Right ventricle myocardium inferior (tissue), 1 donor: ENCODE measurements around the gene LRRC59. TPM values are rescaled to one million over a fixed set of nuclear protein-coding genes. Genes with fewer than 3 reads are reported as not detected.

Experiments used
- ATAC-seq: fragments of 200-7000 bp; cut with Tn5 transposase; one replicate; pipeline ENCODE4 v1.9.1; 2020; ENCODE audit warnings: mild to moderate bottlenecking, moderate library complexity
- DNase-seq: peaks from one replicate; pipeline ENCODE4 v3.0.0; 2021; ENCODE audit errors: missing footprints
- intact Hi-C: fragments of 100-400 bp; cut with DNase I; formaldehyde crosslinking; loops from one replicate; pipeline ENCODE4 v1.11.0; 2022
- total RNA-seq: library from RNA; stranded (reverse); fragmentation: NEBNext Ultra II Directional; extraction: Animal tissue kit (Norgen Biotek cat#: 25700); gene quantifications from one replicate; pipeline ENCODE4 v1.2.1, GENCODE V29; 2021
- donor health status: DM: no; HTN: yes; CAD: no; lungs with severe emphysema.

Gene LRRC59
- total RNA-seq, 1 donor from 2014 or later, result 24.5 TPM

DNA sequence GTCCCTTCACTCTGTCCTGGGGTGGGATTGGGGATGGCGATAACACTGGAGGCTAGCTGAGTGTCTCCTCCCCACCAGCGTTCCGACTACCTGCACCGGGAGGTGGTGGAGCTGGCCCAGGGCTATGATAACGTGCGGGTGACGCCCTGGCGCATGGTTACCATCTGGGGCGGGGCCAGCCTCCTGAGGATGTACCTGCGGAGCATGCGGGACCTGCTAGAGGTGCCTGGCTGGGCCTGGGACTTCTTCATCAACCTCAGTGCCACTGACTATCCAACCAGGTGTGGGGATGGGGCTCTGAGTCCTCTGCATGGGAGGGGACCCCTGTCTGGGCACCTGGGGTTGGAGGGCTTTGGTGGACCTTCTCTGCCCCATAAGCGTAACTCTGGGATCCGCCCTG, 42.5 kb downstream of the LRRC59 start:
- ATAC-seq (no peak), DNase-seq (no peak)
- intact Hi-C loops, result no loop called here

DNA sequence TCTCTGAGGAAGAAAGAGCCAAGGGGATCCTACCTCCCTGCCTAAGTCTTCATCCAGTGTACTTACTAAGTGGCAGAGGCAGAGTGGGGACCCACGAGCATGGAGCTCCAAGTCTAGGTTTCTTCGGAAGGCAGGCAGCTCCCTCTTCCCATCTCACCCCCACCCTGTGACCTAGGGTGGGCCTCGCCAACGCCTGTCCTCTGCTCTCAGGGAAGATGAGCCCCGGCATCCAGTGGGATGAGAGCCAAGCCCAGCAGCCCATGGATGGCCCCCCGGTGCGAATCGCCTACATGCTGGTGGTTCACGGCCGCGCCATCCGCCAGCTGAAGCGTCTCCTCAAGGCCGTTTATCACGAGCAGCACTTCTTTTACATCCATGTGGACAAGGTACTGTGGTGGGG, 43.1 kb downstream of the LRRC59 start:
- intact Hi-C loops, result no loop called here
- ATAC-seq, result no peak

DNA sequence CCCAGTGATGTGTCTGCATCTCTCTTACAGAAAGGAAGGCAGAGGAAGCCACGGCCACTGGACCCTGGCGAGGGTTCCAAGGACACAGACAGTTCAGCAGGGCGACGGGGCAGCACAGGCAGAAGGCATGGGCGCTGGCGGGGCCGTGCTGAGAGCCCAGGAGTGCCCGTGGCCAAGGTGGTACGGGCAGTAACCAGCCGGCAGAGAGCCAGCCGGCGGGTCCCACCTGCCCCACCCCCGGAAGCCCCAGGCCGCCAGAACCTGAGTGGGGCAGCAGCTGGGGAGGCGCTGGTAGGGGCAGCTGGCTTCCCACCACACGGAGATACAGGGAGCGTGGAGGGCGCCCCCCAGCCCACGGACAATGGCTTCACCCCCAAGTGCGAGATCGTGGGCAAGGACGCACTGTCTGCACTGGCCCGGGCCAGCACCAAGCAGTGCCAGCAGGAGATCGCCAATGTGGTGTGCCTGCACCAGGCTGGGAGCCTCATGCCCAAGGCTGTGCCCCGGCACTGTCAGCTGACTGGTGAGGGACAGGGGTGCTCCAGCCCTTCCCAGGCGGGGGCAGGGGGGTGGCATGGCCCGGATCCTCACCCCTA, 43.6 kb downstream of the LRRC59 start:
- intact Hi-C loops, result no loop called here
- DNase-seq (no peak), ATAC-seq (no peak)

More for the DNA sequence above, 43.1 kb downstream of the LRRC59 start:
- DNase-seq, result no peak

DNA sequence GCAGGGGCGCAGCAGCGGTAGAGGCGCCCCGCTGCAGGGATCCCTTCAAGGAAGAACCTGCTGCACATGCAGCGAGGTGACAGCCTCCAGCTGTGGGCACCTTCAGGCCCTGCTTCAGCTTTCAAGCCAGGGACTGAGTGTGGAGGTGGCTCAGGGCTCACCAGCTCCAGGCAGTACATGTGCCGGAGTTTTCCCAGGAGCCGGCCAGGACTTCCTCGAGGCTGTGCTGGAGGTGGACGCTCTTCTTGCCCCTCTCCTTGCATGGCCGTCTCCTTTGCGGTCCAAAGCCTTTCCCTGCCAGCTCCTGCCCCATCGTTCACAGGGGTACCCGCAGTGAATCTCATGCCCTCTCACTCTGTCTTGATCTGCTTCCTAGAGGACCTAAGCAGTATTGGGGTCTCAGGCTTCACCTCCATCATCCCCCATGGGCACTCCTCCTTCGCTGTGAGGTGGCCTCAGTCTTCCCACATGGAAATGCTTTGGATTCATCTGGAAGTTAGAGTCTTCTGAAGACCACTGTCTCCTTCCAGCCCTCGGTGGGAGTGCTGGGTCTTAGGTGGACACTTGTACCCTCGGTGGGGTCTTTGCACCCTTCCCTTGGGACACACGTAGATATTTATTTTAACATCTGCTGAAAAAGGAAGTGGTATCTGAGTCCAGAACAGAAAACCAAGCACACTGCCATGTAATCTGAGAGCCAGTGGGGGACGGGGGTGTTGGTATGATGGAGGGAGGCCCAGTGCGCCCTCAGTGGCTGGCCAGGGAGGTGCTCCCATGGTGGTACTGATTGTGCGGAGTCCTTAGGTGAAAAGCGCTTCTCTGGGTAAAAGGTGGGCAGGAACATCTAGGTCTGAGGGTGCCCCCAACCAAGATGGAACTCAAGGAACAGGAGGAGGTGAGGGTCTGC, 44.4 kb downstream of the LRRC59 start:
- intact Hi-C loops, result no loop called here
- DNase-seq (no peak), ATAC-seq (no peak)

DNA sequence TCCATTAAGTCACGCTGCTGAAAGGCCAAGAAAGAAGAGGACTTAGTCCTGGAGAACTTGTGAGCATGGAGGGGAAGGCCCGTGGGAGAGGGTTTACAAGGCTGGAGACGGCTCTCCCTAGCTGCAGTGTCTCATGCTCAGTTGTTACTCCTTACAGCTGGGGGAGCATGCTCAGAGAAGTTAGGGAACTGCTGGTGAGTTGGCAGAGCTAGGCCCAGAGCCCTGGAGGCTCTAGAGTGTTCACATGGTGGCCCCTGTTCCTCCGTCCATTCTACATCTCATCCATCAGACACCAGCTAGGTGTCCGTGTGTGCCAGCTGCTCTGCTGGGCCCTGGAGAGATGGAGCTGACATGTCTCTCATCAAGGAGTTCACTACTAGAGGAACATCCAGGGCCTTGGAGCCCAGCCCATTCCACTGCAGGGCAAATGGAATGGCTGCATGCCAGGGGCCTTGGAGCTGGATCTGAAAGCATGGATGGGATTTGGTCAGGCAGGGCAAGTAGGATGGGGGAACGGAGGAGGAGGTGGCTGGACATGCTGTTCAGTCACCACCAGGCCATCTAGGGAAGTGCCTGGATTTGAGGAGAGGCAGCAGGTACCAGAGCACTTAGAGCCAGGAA, 45.1 kb downstream of the LRRC59 start:
- ATAC-seq (no peak), DNase-seq (no peak)
- intact Hi-C loops, result no loop called here

DNA sequence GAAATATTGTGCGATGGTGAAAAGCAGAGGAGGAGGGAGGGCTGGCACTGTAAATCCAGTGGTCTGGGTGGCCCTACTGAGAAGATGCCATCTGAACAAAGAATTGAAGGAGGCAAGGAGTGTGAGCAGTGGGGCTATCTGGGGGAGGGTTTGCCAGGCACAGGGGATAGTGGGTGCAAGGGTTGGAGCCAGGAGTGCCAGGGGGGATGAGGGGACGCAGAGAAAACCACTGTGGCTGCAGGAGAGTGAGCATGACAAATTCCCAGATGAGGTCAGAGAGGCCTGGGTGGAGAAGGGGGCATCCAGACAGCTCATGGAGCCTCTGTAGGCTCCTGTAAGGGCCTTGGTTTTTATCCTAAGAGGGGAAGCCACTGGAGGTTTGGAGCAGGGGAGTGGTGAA, 46.6 kb downstream of the LRRC59 start:
- no peak for ATAC-seq
- intact Hi-C loops, result no loop called here
- DNase-seq, result no peak

DNA sequence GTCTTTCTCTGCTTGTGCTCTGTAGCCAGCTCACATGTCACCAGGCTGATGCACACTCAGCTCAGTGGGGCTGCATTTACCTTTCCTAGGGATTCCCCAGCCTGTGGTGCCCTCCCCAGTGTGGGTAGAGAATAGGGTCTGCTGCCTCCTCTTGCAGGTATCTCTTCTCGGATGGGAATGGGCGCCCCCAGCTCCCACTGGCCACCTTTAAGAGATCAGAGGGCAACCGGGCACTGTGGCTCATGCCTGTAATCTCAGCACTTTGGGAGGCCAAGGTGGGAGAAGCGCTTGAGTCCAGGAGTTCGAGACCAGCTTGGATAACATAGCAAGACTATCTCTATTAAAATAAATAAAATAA, 48.1 kb downstream of the LRRC59 start:
- intact Hi-C loops, result no loop called here
- no peak for ATAC-seq
- DNase-seq, result no peak

DNA sequence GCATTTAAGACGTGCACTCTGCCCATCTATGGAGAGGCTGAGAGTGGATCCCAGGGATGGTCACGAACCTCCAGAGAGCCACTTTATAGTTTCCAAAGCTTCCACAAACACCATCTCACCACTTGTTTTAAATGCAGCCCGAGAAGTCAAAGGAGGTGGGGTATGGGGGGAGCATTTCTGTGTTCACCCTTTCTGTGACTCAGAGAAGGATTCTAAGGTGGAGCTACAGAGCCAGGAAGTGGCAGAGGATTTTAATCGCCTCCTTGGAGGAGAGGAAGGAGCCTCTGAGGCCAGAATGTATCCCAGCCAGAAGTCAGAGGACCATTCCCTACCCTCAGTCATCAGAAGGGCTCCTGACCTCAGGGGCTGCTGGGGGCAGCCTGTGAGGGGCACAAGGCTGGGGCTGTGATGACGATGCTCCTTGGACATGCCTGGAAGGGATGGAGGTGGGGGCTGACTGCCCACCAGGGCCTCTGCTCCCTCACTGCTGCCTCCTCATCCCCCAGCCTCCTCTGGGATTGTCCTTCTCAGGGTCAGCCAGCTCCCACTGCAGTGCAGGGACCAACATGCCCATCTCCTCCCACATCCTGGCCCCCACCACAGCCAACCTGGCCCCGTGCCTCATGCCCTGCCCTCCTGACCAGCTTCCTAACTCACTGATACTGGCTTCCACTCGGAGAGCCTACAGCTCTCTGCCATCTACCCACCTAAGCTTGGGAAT, 48.6 kb downstream of the LRRC59 start:
- DNase-seq (no peak), ATAC-seq (no peak)
- intact Hi-C loops, result no loop called here

DNA sequence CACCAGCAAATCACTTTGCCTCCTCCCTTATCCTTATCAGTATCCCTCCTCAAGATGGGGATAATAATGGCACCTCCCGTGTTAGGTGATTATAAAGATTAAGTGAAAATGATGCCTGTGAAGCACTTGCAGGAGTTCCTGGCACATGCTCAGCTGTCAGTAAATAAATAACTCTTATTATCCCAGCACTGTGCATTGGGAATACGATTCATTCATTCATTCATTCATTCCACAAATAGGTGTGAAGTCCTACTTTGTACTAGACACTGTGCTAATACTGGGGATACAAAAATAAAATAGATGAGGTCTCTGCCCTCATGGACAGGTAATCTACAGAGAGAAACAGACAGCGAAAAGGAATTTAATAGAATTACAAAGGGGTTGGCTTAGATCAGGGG, 49.4 kb downstream of the LRRC59 start:
- intact Hi-C loops, result no loop called here
- DNase-seq (no peak), ATAC-seq (no peak)

DNA sequence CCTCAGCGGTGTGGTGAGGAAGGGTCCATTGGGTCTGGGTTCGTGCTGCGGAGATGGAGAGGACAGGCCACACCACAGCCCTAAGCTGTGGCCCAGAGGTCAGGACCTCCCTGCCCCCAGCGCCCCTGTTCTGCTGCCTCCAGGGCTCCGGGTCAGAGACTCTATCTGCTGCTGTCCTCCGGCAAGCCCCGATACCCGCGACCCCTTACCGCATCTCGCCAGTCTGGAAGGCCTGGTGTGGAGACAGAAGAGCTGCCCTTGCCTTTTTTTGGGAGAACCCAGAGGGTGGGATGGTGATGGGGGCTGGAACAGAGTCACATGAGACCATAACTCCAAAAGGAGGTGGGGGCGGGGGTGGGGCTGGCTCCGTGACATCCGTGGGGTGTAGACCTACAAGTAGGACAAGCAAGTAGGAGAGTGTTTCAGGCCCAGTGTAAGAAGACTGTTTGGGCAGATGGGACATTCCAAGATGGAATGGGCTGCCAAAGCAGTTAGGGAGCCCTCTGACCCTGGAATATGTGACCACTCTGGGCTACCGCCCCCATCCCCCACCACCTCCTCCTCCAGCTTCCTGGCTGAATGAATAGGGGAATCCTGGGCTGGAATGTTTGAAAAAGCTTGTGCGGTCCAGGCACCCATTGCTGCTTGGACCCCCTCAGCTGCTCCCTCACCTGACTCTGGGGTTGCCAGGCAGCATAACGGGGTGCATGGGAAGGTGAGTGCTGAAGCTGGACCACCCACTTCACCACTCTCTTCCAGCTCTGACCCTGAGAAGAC, 50.0 kb downstream of the LRRC59 start:
- intact Hi-C loops, result no loop called here
- no peak for DNase-seq
- ATAC-seq, result no peak

DNA sequence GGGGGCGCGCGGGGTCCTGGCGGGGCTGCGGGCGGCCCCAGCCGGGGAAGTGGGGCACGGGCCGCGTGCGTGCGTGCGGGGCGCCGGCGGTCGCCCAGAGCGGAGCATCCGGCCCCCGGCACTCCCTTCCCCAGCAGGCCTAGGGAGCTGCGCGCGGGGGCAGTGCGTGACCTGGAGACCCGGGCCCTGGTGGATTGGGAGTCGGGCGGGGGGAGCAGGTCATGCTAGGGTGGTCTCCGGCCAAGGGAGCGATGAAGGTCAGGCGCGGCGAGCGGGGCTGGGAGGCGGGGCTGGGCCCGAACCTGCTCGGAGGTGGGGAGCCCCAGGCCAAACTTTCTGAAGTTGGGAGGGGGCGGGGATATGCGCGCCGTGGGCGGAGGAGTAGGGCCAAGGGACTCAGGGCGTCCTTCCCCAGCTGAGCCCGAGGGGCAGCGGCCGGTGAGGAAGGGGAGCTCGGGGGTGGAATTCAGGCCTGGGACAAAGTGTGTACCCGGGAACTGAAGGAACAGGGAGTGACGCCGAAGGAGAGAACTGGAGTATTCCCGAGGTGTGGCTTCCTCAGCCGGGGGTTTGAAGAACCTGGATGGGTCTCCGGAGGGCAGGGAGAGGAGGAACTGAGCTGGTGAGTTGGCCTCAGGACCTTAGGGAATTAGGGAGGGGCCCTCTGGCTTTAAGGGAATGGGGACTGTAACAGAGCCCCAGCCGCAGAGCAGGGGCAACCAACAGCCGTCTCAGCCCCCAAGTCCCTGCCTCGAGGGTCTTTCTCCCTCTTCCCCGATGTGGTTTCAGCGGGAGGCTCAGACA, 50.8 kb downstream of the LRRC59 start:
- ATAC-seq (peak; percentile 44), DNase-seq (no peak)
- intact Hi-C loops, result no loop called here

DNA sequence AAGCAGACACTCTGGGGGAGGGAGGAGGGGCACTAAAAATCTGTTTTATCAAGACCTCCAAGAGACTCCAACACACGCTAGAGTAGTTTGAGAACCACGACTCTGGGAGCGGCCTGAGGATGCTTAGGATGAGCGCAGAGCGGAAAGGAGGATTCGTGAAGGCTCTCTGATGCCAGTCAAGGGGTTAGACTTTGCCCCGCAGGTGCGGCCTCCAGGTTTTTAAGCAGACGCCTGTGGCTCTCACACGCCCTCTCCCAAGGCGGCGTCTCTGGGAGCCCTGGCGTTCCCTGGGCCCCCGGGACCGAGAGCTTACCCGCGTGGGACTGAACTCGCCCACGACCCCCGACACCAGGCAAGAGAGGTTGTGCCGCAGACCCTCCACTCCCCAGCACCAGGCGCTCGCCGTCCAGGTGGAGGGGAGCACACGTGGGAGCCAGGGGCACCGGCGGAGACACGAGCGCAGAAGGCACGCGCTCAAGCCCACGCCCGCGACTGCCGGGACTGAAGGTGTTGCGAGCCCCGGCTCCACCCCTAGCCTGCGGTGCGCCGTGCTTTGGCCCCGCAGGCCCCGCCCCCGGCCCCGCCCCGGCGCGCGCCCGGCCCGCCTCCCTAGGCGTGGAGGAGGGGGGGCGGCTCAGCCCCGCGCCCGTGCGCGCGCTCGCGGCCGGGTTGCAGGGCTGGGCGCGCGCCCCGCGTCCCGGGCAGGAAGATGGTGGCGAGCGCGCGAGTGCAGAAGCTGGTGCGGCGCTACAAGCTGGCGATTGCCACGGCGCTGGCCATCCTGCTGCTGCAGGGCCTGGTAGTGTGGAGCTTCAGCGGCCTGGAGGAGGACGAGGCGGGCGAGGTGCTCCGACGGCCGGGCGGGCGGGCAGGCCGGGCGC, 51.7 kb downstream of the LRRC59 start, which contains the start of gene XYLT2:
XYLT2 (plus strand) TSS at position 695 of the 881 bp plus-strand sequence; CDS start at position 710, 15 bp downstream.
- intact Hi-C loops, result no loop called here
- peak; percentile 93 for ATAC-seq
- peak; percentile 96 for DNase-seq

DNA sequence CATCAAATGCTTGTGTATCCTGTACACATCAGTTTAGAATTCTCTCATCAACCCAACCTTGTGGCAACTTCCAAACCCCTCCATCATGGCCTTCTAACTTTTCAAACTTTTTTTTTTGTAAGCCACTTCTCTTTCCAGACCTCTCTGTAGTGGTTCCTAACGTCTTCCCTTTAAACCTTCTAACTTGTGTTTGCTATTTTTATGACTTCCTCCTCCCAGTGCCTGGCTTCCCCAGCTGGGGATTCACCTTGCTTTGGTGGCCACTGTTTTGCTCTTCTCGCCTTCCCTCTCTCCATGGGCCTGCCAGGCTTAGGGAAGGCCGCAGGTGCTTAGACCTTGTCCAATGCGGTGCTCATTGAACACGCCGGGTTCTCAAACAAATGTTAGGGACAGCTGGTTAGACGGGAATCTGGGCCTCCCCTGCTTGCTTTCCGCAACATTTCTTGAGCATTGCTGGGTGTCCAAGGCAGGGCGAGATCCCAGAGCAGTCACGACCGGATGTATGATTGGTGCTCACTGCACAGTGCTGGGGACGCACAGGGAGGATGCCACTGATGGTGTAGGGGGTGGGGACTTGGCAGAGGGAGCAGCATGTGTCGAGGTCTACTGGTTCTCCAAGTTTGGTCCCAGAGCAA, 52.5 kb downstream of the LRRC59 start:
- ATAC-seq, result no peak
- intact Hi-C loops, result no loop called here
- DNase-seq, result no peak

DNA sequence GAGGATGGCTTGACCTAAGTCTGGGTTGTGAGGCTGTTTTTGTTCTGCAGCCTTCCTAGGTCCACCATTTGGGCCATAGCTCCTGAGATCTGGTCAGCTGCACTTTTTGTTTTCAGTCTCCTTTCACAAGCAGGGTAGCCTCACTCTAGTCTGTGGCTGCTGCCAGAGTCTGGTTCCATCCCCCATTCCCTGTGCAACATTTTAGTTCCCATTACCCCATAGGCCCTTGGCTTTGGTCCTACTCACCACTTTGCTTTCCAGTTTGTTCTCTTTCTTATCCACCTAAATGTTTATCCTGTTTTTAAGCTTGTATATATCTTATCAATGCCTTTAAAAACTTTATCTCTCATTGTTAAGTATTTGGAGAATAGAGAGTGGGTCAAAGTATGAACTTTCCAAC, 57.9 kb downstream of the LRRC59 start:
- intact Hi-C loops, result no loop called here

DNA sequence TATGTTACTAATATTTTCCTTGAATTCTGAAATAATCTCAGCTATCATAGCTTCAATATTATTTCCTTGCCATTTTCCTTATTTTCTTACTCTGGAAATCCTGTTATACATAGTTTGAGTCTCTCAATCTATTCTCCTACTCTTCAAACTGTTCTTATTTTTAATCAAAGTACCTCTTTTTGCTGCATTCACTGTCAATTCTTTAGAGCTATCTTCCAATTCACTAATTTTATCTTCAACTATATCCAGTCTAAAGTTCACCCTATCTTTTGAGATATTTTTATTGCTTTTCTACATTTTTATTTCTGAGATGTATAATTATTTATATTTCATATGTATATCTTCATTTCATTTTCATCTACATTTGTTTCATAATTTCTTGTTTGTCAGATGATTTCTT, 58.7 kb downstream of the LRRC59 start:
- DNase-seq, result no peak
- ATAC-seq, result no peak
- intact Hi-C loops, result no loop called here

More for the DNA sequence above, 57.9 kb downstream of the LRRC59 start:
- DNase-seq (no peak), ATAC-seq (no peak)

DNA sequence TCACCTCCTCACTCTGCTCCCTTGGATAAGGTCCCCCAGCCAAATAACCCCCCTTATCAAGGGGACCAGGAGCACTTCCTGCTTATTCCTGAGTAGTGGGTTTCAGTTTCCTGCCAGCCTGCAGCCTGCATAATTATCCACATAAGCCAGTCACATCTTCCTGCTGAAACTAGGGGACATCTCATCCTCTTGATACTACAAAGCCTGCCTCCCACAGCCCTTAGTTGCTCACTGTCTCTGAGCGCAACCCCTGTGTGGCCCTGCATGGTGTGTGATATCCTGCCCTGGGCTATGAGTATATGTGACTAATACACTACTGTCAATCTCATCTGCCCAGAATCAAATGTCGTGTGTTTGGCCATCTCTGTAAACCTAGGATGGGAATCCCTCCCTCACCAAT, 59.4 kb downstream of the LRRC59 start:
- intact Hi-C loops, result no loop called here
- no peak for DNase-seq
- no peak for ATAC-seq
